KOPT-K1 (cell line): ENCODE data around the gene SNX32.

ENCODE experiments used
- H3K27ac ChIP-seq: fragments of 200-600 bp; sonication (generic); 2 replicates; pipeline ENCODE4 v1.5.1; 2016; ENCODE audit warnings: antibody characterized with exemption, mild to moderate bottlenecking, low read depth, low read length; ENCODE audit not compliant: poor library complexity, severe bottlenecking
- H3K36me3 ChIP-seq: fragments of 200-600 bp; sonication (generic); 2 replicates; pipeline ENCODE4 v1.5.1; 2017; ENCODE audit warnings: antibody characterized with exemption, mild to moderate bottlenecking, low read length, moderate library complexity; ENCODE audit not compliant: insufficient read depth
- H3K9me3 ChIP-seq: fragments of 200-600 bp; sonication (generic); 2 replicates; pipeline ENCODE4 v1.5.1; 2017; ENCODE audit warnings: antibody characterized with exemption, low read length, mild to moderate bottlenecking; ENCODE audit not compliant: insufficient read depth, poor library complexity, severe bottlenecking

Gene SNX32

GRCh38 chr11:65900125-65900898, 66.5 kb downstream of the SNX32 start, which contains the start of gene FOSL1:
FOSL1 (minus strand) TSS chr11:65900388; CDS start chr11:65900339, 49 bp downstream.
- no peaks in the 10 kb centered on the region for H3K36me3 ChIP-seq
- no peaks in the 10 kb centered on the region for H3K9me3 ChIP-seq
- H3K27ac ChIP-seq, result no peak within 1 kb of the TSS

GRCh38 chr11:65900899-65901180, 67.1 kb downstream of the SNX32 start:
- H3K27ac ChIP-seq, result no peak overlapping the region
- no peaks in the 10 kb centered on the region for H3K36me3 ChIP-seq
- H3K9me3 ChIP-seq, result no peaks in the 10 kb centered on the region

- Histone ChIP-seq H3K27ac (no peak overlapping the region), H3K36me3 (no peaks in the 10 kb centered on the region)
Measured at GRCh38 chr11:65903068-65903481, 69.3 kb downstream of the SNX32 start.

More at GRCh38 chr11:65903068-65903481, 69.3 kb downstream of the SNX32 start:
- H3K9me3 ChIP-seq, result no peaks in the 10 kb centered on the region
